Epithelial cell of prostate (primary cell): ENCODE measurements around the gene TDP1.

Experiments used
- DNase-seq: peaks from one replicate; pipeline ENCODE4 v3.0.0-alpha.2; 2011; ENCODE audit warnings: low read depth, low spot score
- H3K27ac ChIP-seq: fragments of 450-650 bp; 2 replicates; pipeline ENCODE4 v1.5.1; 2017; ENCODE audit warnings: mild to moderate bottlenecking

TDP1 gene

GRCh38 chr14:89955745-89956660, at the start of gene TDP1:
Gene TDP1, plus strand, starts transcription at chr14:89955927. Its CDS starts 7,188 bp downstream, at chr14:89963115.
- peak; percentile 80 for DNase-seq
- H3K27ac ChIP-seq, result peak within 1 kb of the TSS; percentile 90

DNA sequence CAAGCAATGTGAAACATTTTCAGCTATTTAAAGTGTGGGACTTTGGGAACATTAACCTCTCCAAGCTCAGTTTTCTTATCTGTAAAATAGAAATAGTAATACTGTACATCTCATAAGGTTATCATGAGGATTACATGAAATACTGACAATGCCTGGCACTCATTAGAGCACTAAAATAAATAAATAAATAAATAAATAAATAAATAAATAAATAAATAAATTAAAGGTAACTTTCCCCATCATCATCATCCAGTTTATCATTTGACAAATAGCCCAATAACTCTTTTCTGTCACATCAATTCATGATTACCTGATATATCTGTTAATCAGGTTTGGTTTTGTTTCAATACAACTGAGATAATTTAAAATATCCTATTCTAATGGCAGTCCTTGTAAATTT, 49.7 kb upstream of the TDP1 start:
- no peak for DNase-seq
- H3K27ac ChIP-seq, result no peak overlapping the region

- H3K27ac ChIP-seq, result no peak overlapping the region
- DNase-seq, result no peak
Measured at GRCh38 chr14:89907655-89908054, 48.1 kb upstream of the TDP1 start.

DNA sequence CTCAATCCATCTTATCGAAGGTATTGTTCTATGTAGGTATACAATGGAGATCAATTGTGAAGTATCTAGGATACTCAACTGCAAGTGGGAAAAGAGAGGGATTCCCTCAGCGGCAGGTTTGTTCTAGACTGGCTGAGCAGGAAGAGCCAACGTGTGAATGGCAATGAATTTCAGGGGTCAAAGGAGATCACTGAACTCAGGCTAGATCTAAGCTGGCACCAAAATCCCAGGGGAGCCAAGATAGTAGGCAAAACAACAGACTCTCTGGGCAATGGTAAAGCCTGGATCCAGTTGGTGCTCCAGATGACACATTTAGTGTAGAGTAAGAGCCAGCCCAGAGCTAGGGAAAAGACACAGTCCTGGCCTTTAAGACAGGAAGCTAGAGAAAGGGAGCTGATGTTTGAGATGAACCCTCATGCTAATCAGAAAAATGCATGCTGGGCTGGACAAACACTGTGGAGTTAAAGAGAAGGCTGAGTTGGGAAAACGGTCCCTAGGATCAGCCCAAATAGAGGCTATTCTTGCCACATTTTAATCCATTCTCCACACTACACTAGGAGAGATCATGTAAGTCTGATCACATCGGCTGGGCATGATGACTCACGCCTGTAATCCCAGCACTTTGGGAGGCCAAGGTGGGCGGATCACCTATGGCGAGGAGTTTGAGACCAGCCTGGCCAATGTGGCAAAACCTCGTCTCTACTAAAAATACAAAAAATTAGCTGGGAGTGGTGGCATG, 46.8 kb upstream of the TDP1 start:
- no peak overlapping the region for H3K27ac ChIP-seq
- no peak for DNase-seq

- DNase-seq, result no peak
Measured at GRCh38 chr14:89909586-89909985, 46.1 kb upstream of the TDP1 start.

DNA sequence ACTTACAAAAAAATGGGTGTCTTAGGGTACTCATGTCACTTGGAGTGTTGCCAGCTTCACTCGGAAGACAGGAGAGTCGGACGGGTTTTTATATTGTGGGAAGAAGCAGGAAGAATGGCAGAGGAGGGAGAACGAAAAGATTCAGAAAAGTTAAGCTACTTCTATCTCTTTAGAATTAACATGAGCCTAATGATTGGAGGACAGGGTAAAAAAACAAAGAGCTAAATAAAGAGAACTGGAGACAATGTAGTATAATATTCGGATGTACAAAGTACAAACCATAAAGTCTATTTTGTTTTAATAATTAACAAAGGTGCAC, 45.1 kb upstream of the TDP1 start:
- no peak for DNase-seq
- H3K27ac ChIP-seq, result no peak overlapping the region

More at GRCh38 chr14:89909586-89909985, 46.1 kb upstream of the TDP1 start:
- H3K27ac ChIP-seq, result no peak overlapping the region

DNA sequence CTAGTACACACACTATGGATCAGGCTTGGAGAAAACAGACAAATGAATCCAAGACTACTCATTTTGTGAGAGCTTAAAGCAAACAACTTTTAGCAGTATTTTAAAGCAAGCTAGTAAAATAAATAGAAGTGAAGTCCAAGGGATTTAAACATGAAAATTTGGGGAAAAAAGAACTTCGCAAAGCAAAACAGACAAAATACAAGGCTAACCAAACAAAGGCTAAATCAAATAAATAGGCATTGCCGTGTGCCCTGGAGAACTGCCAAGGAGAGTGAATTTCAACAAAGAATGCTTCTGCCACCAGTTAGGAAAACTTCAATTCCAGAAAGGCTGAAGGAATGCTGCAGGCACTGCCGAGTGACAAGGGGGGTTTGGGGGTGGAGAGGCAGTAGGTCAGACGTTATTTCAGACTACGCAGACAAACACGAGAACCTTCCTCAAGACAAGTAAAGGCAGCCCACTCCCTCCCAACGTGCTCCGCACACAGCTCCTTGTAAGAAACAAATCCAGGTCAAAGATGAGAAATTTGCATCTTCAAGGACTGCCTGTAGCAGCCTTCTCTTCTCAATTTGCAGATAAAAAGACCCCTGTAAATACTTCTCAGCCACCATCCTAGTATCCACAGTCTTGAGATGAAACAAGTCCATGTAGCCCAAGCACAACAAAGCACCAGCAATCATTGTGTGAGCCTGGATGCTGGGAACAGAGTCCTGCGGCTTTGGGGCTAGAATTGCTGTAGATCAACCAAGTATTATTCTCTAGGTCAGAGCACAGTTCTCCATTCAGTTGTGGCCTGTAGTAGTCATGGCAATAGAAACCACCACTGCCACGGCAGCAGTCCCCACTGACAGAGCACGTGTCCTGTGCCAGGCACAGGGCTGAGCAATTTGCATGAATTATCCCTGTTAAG, 44.5 kb upstream of the TDP1 start:
- H3K27ac ChIP-seq, result no peak overlapping the region

GRCh38 chr14:89912221-89912620, 43.5 kb upstream of the TDP1 start:
- no peak for DNase-seq
- no peak overlapping the region for H3K27ac ChIP-seq

More for the DNA sequence above, 44.5 kb upstream of the TDP1 start:
- DNase-seq, result no peak

GRCh38 chr14:89912667-89913211, 43.0 kb upstream of the TDP1 start:
- DNase-seq, result peak; percentile 51
- H3K27ac ChIP-seq, result no peak overlapping the region

GRCh38 chr14:89915114-89915878, 40.4 kb upstream of the TDP1 start:
- DNase-seq, result no peak
- H3K27ac ChIP-seq, result no peak overlapping the region

- DNase-seq, result no peak
- H3K27ac ChIP-seq, result no peak overlapping the region
Measured at GRCh38 chr14:89918721-89919120, 37.0 kb upstream of the TDP1 start.

DNA sequence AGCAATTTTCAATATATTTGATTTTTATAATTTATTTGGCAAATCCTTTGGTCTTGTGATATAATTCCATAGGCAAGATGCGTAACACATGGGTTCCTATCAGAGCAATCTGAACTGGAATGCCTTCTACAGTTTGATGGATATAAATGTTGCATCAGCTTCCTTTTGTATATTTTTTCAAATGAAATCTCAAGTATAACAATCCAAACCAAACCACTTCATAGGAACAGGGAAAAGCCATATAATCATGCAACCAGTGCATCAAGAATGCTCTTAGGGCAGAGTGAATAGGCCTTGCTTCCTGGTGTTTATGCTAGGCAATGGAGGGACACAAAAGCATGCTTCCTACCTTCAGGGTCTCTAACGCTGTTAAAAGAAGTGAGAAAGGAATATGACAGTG, 35.7 kb upstream of the TDP1 start:
- no peak for DNase-seq
- no peak overlapping the region for H3K27ac ChIP-seq

GRCh38 chr14:89921346-89921745, 34.4 kb upstream of the TDP1 start:
- H3K27ac ChIP-seq, result peak overlapping the region; percentile 67

DNA sequence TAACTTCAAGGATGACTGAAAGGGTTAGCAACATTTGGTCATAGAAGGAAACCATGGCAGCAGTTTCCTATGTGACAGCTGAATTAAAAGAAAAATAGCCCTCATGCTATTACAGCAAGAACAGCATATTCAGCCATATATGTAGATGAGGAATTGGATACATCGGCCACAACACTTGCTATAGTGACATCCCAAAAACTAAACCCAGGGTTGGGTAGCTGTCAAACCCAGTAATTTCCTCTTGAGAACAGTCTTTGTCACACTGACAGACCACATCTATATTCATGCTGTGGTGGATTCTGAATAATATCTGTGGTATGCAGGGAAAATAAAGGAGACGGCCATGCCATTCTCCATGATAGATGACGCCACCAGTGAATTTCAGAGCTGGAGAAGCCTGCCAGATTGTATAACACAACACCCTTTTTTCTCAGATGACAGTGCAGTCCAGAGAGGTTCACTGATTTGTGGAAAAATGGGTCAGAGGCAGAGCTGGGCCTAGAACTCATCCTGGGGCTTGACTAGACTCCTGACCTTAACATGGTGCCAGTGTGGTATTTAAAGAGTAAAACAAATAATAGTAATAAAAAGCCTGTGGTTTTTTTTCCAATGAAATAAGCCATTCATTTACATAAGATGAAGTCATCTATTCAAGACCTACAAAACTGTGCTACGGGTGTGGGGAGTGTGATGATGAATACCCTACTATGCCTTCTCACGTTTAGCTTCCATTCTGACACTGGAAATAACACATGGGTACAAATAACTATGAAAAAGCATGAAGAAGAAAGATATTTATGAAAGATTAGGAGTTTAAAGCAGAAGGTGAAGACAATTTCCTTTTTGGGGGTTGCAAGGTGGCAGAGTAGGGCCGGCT, 33.5 kb upstream of the TDP1 start:
- H3K27ac ChIP-seq, result peak overlapping the region; percentile 67
- DNase-seq, result peak; percentile 54

More at GRCh38 chr14:89921346-89921745, 34.4 kb upstream of the TDP1 start:
- DNase-seq, result no peak

- DNase-seq, result no peak
- no peak overlapping the region for H3K27ac ChIP-seq
Measured at GRCh38 chr14:89924268-89924667, 31.5 kb upstream of the TDP1 start.

DNA sequence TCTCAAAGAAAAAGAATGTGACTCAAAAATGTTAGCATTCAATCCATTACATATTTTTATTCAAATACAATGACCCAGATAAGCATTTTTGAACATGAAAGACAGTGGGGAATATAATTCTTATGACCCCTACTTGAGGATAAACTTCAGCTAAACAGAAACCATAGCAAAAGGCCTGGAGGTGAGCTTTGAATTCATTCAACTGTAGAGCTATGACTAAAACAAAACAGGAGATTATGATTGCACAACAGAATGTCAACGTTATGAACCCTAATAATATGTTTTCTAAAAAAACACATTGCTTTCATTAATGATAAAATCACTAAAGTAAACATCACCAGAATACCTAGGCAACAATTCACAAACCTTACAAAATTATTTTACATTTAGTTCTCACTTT, 29.0 kb upstream of the TDP1 start:
- no peak overlapping the region for H3K27ac ChIP-seq
- no peak for DNase-seq

DNA sequence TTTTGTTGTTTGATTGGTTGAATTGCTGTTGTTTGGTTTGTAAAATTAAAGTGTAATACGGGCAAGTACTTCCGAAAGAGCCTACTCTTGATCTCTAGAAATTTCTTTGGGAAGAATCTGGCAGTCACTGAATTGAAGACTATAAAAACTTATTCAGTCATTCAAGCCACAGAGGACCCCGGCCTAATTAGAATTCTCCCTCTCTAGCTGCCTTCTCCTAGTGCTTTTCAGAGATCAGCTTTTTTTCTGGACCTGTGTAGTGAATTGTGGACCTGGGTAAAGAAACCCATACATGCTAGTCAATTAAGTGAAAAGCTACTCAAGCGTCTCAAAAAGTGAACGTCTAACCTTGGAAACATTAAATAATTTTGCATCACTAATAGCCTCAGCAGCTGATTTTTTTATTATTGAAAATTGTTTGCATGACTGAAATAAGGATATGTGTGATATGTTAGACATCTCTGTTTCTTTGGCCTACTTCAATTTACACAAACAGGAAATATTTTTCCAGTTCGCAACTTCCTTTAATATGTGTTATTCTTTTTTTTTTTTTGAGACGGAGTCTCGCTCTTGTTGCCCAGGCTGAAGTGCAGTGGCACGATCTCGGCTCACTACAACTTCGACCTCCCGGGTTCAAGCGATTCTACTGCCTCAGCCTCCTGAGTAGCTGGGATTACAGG, 28.4 kb upstream of the TDP1 start:
- DNase-seq, result no peak
- no peak overlapping the region for H3K27ac ChIP-seq

DNA sequence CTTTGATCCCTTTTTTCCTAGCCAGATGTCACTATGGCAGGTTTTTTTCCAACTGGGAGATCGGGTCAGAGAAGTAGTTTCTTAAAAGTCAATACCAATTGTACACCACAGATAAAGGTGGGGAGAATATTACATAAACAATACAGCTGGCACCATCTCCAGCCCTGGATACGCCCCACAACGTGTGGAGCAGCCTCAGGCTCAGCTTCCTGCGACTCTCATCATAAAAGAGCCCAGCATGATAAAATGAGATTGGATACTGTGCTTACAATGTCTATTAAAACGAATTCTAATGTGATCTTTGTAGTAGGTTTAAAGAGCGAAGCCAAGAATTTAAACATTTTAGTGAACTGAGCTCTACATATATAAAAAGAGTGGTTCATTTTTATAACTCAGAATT, 22.7 kb upstream of the TDP1 start:
- no peak overlapping the region for H3K27ac ChIP-seq
- no peak for DNase-seq
